Fibroblast of skin of scalp (primary cell): Measurements from ENCODE around the gene KRTAP10-8.
"Not testable (repeated sequence)": the region's sequence is repeated elsewhere in the genome, so short reads cannot be mapped to it uniquely, and the experiment has no call there.

Experiments used
- DNase-seq: peaks from one replicate; pipeline ENCODE4 v3.0.0-alpha.2; 2013

KRTAP10-8 gene

GRCh38 chr21:44599264-44600029 lies 12.4 kb upstream of the KRTAP10-8 start:
- DNase-seq, result no peak

- not testable (repeated sequence) for DNase-seq
Measured at GRCh38 chr21:44600118-44600978, 11.5 kb upstream of the KRTAP10-8 start, which contains the start of gene KRTAP10-7. KRTAP10-7 (plus strand) TSS chr21:44600597; CDS start chr21:44600622, 25 bp downstream.

- DNase-seq, result not testable (repeated sequence)
Measured at GRCh38 chr21:44601091-44601490, 10.8 kb upstream of the KRTAP10-8 start.

- DNase-seq, result no peak
Measured at GRCh38 chr21:44601596-44602462, 10.1 kb upstream of the KRTAP10-8 start.

GRCh38 chr21:44602463-44602850 lies 9.4 kb upstream of the KRTAP10-8 start:
- no peak for DNase-seq

GRCh38 chr21:44603109-44603875 lies 8.6 kb upstream of the KRTAP10-8 start:
- no peak for DNase-seq

GRCh38 chr21:44603911-44604310 lies 8.0 kb upstream of the KRTAP10-8 start:
- no peak for DNase-seq

GRCh38 chr21:44606495-44606894 lies 5.4 kb upstream of the KRTAP10-8 start:
- no peak for DNase-seq

GRCh38 chr21:44609193-44609592 lies 2.7 kb upstream of the KRTAP10-8 start:
- DNase-seq, result no peak

- not testable (repeated sequence) for DNase-seq
Measured at GRCh38 chr21:44610157-44610843, 1.6 kb upstream of the KRTAP10-8 start.

GRCh38 chr21:44611551-44611950 lies 328 bp upstream of the KRTAP10-8 start:
- DNase-seq, result no peak

GRCh38 chr21:44612669-44613229 lies 870 bp downstream of the KRTAP10-8 start:
- no peak for DNase-seq

GRCh38 chr21:44613386-44614155 lies 1.7 kb downstream of the KRTAP10-8 start:
- DNase-seq, result no peak

- no peak for DNase-seq
Measured at GRCh38 chr21:44614161-44614631, 2.3 kb downstream of the KRTAP10-8 start.

- no peak for DNase-seq
Measured at GRCh38 chr21:44614961-44615391, 3.1 kb downstream of the KRTAP10-8 start.

- no peak for DNase-seq
Measured at GRCh38 chr21:44615466-44615865, 3.6 kb downstream of the KRTAP10-8 start.

GRCh38 chr21:44615911-44616590 lies 4.2 kb downstream of the KRTAP10-8 start:
- no peak for DNase-seq

GRCh38 chr21:44616591-44616926 lies 4.7 kb downstream of the KRTAP10-8 start:
- DNase-seq, result no peak

GRCh38 chr21:44617071-44617501 lies 5.2 kb downstream of the KRTAP10-8 start:
- DNase-seq, result no peak
